ENCODE results near the gene AKT1.
A peak's percentile ranks its signal among the peaks of the same experiment; 100 is the strongest.
"Not testable (repeated sequence)": the region's sequence is repeated elsewhere in the genome, so short reads cannot be mapped to it uniquely, and the experiment has no call there.

AKT1 gene

GRCh38 chr14:104794993-104795780 is at the start of gene AKT1:
AKT1 (minus strand) TSS chr14:104795748; CDS start chr14:104792643, 3,105 bp downstream.
- no peak for DNase-seq (ENCODE audit: low read depth)

DNA sequence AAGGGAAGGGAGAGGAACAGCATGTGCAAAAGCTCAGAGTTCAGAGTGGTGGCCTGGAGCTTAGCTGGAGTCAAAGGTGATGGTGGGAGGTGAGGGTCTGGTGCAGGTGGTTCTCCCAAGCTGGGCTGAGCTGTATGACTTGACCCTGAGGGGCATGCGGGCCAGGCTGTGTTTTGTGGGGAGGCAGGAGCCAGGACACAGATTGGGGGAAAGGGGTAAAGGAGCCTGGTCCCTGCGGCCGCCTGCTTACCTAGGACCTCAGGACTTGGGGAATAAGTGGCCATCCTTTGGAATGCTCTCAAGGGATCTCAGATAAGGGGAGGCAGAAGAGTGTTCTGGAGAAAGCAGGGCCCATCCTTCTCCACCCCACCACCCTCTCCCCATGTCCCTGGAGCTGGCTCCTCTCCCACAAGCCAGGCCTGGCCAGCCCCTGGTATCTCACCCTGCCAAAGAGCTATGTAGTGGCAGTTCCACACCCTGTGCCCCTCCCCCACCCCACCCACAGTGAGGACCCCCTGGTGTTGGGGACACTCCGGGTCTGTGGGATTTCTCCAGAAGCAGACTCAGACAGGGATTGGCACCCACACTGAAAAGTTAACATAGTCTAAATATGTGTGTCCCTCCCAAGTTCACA is 49.6 kb upstream of the AKT1 start:
- no peak for DNase-seq (ENCODE audit: low read depth)

DNA sequence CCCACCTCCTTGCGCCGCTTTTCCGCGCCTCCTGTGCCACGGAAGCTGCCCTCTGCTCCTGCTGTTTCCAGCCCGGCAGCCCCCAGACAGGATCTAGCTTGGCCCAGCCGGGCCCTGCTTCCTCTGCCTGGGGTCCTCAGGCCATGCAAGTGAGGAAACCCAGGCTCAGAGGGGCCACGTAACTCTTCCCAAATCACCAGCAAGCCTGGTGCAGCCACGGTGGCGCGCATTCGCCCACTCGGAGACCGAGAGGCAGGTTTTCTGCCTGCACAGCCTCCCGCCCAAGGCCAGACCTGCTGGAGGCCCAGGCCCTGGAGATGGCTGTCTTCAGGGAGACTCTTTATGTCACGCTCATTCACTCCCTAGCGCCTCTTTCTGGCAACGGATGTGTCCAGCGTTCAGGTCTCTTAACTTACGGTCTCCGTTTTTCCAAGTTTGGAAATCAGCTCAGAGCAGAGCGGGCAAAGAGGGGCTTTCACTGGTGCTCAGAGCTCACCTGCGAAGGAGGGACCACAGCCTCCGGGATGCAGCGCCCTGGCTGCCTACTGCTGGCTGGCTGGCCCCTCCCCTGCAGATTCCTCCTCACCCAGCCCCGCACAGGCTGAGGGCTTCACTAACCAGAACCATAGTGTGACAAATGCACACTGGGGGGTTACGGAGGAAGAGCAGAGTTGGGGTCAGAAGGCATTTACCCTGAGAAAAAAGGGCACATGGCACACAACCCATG is 48.9 kb upstream of the AKT1 start:
- DNase-seq (ENCODE audit: low read depth): no peak

- no peak for DNase-seq (ENCODE audit: low read depth)
Measured at GRCh38 chr14:104843442-104844305, 48.1 kb upstream of the AKT1 start.

- DNase-seq (ENCODE audit: low read depth): no peak
Measured at GRCh38 chr14:104843006-104843405, 47.5 kb upstream of the AKT1 start.

DNA sequence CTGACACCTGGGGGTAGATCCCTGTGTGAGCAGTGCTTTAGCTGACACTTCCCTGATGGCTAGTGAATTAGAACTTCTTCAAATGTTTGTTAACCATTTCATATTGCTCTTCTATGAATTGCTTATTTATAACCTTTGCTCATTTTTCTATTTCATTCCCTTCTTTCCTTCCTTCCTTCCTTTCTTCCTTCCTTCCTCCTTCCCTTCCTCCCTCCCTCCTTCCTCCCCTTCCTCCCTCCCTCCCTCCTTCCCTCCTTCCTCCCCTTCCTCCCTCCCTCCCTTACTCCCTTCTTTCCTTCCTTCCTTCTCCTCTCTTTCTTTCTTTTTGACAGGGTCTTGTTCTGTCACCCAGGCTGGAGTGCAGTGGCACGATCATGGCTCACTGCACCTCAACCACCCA is 46.2 kb upstream of the AKT1 start:
- no peak for DNase-seq (ENCODE audit: low read depth)

- not testable (repeated sequence) for DNase-seq (ENCODE audit: low read depth)
Measured at GRCh38 chr14:104836171-104836935, 40.8 kb upstream of the AKT1 start.

DNA sequence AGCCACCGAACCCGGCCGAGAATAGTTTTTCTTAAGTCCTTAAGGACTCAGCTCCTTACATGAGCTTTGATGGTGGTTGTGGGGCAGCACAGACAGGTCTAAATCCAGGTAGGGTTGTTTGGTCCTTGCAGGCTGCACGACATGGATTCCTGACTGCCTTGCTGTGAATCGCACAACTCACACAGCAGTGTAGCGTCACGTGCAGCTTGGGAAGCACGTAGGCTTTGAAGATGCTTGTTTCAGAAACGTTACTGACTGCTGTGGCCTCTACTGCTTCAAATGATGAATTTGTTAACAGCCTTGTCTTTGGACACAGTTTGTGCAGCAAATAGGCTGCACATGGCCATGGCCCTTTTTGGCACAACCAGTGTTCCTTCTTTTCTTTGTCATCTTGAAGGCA is 35.2 kb upstream of the AKT1 start:
- DNase-seq (ENCODE audit: low read depth): no peak

- DNase-seq (ENCODE audit: low read depth): no peak
Measured at GRCh38 chr14:104827177-104828055, 31.9 kb upstream of the AKT1 start.

- DNase-seq (ENCODE audit: low read depth): no peak
Measured at GRCh38 chr14:104826861-104827176, 31.3 kb upstream of the AKT1 start.

DNA sequence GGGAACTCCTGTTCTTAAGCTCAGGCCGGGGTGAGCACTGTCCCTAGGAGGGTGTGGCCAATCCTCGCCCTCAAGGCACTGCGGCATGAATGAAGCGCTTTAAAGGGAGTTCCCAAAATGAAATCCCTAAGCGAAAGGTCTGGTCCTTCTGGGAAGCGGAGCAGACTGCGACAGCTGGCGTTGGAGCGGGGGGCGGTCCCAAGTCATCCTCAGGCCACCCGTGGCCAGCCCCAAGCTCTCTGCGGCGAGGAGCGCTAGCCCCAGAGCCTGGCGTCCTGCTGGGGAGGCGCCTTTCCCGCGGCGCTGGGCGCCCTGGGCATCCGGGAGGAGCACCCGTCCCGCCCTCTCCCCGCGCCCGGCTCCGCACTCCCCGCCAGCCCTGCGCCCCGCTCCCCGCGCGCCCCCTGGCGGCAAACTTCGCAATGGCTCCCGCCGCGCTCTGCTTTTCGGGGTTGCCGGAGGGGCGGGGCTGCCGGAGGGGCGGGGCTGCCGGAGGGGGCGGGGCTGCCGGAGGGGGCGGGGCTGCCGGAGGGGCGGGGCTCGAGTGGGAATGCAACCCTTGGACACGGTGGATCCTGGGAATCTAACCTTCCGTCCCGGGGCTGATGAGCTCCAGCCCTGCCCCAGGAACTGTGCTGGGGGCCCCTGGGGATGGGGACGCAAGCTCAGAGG is 30.8 kb upstream of the AKT1 start:
- peak; percentile 29 for DNase-seq (ENCODE audit: low read depth)

DNA sequence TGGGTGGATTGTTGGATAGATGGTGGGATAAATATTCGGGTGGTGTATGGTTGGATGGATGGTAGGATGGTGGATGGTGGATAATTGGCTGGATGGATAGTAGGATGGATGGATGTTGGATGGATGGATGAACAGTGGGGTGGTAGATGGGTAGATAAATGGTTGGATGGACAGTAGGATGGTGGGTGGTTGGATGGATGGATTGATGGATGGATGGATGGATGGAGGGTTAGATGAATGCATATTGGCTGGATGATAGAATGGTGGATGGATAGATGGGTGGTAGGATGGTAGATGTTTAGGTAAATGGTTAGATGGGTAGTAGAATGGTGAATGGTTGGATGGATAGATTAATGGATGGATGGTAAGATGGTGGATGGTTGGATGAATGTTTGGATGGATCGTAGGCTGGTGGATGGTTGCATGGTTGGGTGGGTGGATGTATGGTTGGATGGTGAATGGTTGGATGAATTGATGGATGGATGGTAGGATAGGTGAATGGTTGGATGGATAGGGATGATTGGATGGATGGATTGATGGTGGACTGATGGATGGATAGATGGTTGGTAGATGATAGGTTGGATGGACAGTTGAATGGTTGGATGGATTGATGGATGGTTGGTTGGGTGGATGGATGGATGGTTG is 28.9 kb upstream of the AKT1 start:
- no peak for DNase-seq (ENCODE audit: low read depth)

DNA sequence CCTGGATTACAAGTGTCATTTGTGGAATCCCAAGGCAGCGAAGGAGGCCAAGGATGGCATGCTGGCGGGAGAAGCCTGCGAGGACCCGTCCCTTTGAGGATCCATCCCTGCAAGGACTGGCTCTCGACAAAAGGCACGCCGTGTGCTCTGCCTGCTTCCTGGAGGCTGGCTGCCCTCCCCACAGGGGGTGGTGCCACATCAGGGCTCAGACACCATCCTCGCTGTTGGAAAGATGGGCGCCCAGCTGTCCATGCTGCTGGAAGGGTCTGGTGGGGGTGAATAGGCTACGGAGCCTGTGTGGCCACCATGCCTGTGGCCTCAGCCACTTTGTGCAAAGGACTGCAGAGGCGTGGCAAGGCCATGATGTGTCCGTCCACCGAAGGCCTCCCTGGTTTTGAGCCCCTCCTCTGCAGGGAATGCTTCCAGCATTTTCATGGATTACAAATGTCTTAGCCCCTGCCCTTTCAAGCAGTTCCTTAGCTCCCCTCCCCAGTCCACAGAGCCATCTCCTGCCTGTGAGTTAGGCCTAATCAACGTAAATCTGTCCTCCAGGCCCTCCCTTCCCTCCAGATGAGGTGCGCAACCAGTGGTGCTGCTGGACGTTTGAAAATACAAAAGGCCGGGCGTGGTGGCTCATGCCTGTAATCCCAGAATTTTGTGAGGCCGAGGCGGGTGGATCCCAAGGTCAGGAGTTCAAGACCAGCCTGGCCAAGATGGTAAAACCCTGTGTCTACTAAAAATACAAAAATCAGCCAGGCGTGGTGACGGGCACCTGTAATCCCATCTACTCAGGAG is 27.5 kb upstream of the AKT1 start:
- no peak for DNase-seq (ENCODE audit: low read depth)

DNA sequence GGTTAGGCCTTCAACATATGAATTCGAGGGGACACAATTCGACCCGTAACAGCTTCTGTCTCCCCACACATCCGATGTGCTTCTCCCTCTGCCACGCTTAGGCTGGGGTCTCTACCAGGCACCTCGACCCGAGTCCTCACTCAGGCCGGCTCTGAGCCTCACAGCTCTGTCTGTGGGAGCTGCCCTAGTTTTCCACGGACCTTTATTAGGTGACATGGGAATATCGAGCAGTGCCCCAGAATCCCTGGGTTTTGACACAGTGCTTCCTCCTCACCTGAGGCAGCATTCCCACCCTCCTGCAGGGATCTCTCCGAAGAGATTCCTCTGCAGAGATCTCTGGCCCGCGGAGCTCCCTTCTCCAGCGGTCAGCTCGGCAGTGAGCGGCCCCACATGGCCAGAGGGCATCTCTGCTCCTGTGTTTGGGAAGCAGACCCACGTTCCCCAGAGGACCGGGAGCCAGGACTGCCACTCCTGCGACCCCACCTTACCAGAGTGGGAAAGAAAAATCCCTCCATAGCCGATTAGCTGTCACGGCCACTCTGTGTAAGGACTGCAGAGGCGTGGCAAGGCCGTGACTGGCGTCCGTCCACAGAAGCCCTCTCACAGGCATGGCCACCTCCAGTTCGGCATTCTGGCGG is 26.5 kb upstream of the AKT1 start:
- DNase-seq (ENCODE audit: low read depth): no peak

DNA sequence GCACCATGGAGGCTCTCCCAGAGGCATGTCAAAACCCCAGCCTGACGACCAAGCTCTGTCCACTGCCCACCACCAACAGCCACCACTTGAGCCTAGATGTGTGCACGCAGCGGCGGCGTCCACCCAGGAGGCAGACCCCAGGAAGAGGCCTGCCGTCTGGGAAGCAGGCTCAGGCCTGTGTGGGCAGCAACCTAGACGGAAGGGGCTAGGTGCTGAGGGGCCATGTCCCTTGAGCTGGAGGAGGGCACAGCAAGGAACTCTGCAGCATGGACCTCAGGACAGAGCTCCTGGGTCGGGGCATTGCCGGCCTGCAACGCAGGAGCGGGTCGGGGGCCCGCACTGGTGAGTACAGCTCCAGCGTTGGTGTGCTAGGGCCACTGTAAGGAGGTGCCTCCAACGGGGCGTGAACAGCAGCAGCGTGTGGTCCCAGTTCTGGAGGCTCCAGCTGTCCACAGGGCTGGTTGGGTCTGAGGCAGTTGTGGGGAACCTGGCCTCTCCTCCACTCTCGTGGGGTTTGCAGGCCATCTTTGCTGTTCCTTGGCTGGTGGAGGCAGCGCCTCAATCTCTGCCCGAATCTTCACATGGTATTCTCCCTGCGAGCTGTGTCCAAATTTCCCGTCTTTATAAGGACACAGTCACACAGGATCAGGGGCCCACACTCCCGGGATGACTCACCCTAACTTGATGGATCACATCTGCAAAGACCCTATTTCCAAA is 25.8 kb upstream of the AKT1 start:
- no peak for DNase-seq (ENCODE audit: low read depth)

- DNase-seq (ENCODE audit: low read depth): no peak
Measured at GRCh38 chr14:104820669-104821228, 25.2 kb upstream of the AKT1 start.

- DNase-seq (ENCODE audit: low read depth): no peak
Measured at GRCh38 chr14:104819361-104819781, 23.8 kb upstream of the AKT1 start.
